Coronary artery (tissue), 2 donors: ENCODE results near the gene AOC3.
"Not testable (repeated sequence)": the region's sequence is repeated elsewhere in the genome, so short reads cannot be mapped to it uniquely, and the experiment has no call there.

Experiments used
- DNase-seq: peaks from one replicate; pipeline ENCODE4 v3.0.0-alpha.2; 2017; ENCODE audit warnings: low spot score
- H3K27ac ChIP-seq, 2 donors: fragments of 200-600 bp; sonication (generic); one replicate each; pipeline ENCODE4 v1.5.1; 2016 to 2019
- H3K4me3 ChIP-seq: fragments of 200-600 bp; sonication (generic); 2 replicates; pipeline ENCODE4 v1.5.1; 2016; ENCODE audit warnings: mild to moderate bottlenecking, moderate library complexity
- CTCF ChIP-seq: fragments of 200-600 bp; sonication (generic); IDR thresholded peaks from one replicate; pipeline ENCODE4 v1.5.1; 2019; ENCODE audit warnings: antibody characterized with exemption

The AOC3 gene

GRCh38 chr17:42898147-42898811 is 47.3 kb downstream of the AOC3 start:
- DNase-seq = no peak
- TF ChIP-seq CTCF = no peak
- H3K4me3 ChIP-seq = no peak overlapping the region
- no peak overlapping the region for H3K27ac ChIP-seq

- DNase-seq, H3K4me3 ChIP-seq: not testable (repeated sequence)
Observed at GRCh38 chr17:42899981-42900380, 49.0 kb downstream of the AOC3 start.

GRCh38 chr17:42900460-42901331 is 49.7 kb downstream of the AOC3 start, which contains the start of gene G6PC1:
G6PC1 (plus strand) TSS chr17:42900799; CDS start chr17:42900877, 78 bp downstream.
- no peak for DNase-seq
- Histone ChIP-seq H3K4me3 (no peak within 1 kb of the TSS), H3K27ac (no peak within 1 kb of the TSS)
- TF ChIP-seq CTCF = no peak

More at GRCh38 chr17:42899981-42900380, 49.0 kb downstream of the AOC3 start:
- H3K27ac ChIP-seq = not testable (repeated sequence)

GRCh38 chr17:42901535-42902229 is 50.7 kb downstream of the AOC3 start:
- TF ChIP-seq CTCF = no peak
- DNase-seq = no peak
- no peak overlapping the region for H3K4me3 ChIP-seq
- no peak overlapping the region for H3K27ac ChIP-seq

GRCh38 chr17:42904110-42904469 is 53.1 kb downstream of the AOC3 start:
- no peak overlapping the region for H3K4me3 ChIP-seq
- no peak for DNase-seq
- TF ChIP-seq CTCF = no peak
- no peak overlapping the region for H3K27ac ChIP-seq

- DNase-seq = no peak
- H3K4me3 ChIP-seq = no peak overlapping the region
- no peak overlapping the region for H3K27ac ChIP-seq
- no peak for TF ChIP-seq CTCF
Observed at GRCh38 chr17:42906772-42907446, 55.9 kb downstream of the AOC3 start.
